Fibroblast of lung (primary cell): ENCODE data around the gene MACF1. TPM values are rescaled to one million over a fixed set of nuclear protein-coding genes. Genes with fewer than 3 reads are reported as not detected.

Experiments used
- DNase-seq, 2 donors: peaks; one replicate each; pipeline versions ENCODE4 v3.0.0 to v3.0.0-alpha.2; 2010; ENCODE audit warnings: low read depth in 2 of 2
- H2AFZ ChIP-seq: 2 replicates; pipeline ENCODE4 v1.5.1; 2012; ENCODE audit warnings: low read length, control low read depth, inconsistent platforms
- H3K27ac ChIP-seq: 2 replicates; pipeline ENCODE4 v1.5.1; 2011; ENCODE audit warnings: low read length, control low read depth; ENCODE audit not compliant: insufficient read depth
- H3K27me3 ChIP-seq: 2 replicates; pipeline ENCODE4 v1.5.1; 2011; ENCODE audit warnings: mild to moderate bottlenecking, low read length; ENCODE audit not compliant: control insufficient read depth, insufficient read depth
- H3K36me3 ChIP-seq: 2 replicates; pipeline ENCODE4 v1.5.1; 2011; ENCODE audit warnings: low read length; ENCODE audit not compliant: control insufficient read depth, insufficient read depth
- H3K4me1 ChIP-seq: 2 replicates; pipeline ENCODE4 v1.5.1; 2011; ENCODE audit warnings: low read length; ENCODE audit not compliant: control insufficient read depth, insufficient read depth; ENCODE audit errors: extremely low read depth
- H3K4me2 ChIP-seq: 2 replicates; pipeline ENCODE4 v1.5.1; 2011; ENCODE audit warnings: low read length, control low read depth; ENCODE audit not compliant: insufficient read depth; ENCODE audit errors: extremely low read depth
- H3K4me3 ChIP-seq, 4 experiments: fragments of 200-600 bp in 1 of 4; sonication (generic) in 1 of 4; replicated peaks in 1 of 4; 2 replicates each; pipeline ENCODE4 v1.5.1; 2011 to 2016; ENCODE audit warnings: low read length in 4 of 4, low read depth in 3 of 4, mild to moderate bottlenecking in 3 of 4, control low read depth in 2 of 4, inconsistent platforms in 1 of 4, mixed read lengths in 1 of 4; ENCODE audit not compliant: insufficient read depth in 1 of 4; ENCODE audit errors: control extremely low read depth in 1 of 4
- H3K79me2 ChIP-seq: 2 replicates; pipeline ENCODE4 v1.5.1; 2012; ENCODE audit warnings: mild to moderate bottlenecking, low read length, inconsistent platforms; ENCODE audit not compliant: control insufficient read depth, insufficient read depth
- H3K9ac ChIP-seq: 2 replicates; pipeline ENCODE4 v1.5.1; 2011; ENCODE audit warnings: mild to moderate bottlenecking, low read length, control low read depth; ENCODE audit not compliant: insufficient read depth
- H3K9me3 ChIP-seq: 2 replicates; pipeline ENCODE4 v1.5.1; 2012; ENCODE audit warnings: low read depth, low read length; ENCODE audit not compliant: control insufficient read depth, insufficient read depth
- H4K20me1 ChIP-seq: 2 replicates; pipeline ENCODE4 v1.5.1; 2011; ENCODE audit warnings: low read length; ENCODE audit not compliant: control insufficient read depth, insufficient read depth; ENCODE audit errors: extremely low read depth
- CTCF ChIP-seq, 2 donors: IDR thresholded peaks in 1 of 2; conservative IDR thresholded peaks in 1 of 2; 1 replicate in 1 of 2; 2 replicates in 1 of 2; pipeline ENCODE4 v1.5.1; 2011 to 2012; ENCODE audit warnings: low read length in 2 of 2, control low read depth in 1 of 2, inconsistent platforms in 1 of 2, low read depth in 1 of 2, mild to moderate bottlenecking in 1 of 2
- EZH2 ChIP-seq: IDR thresholded peaks from 2 replicates; pipeline ENCODE4 v1.5.1; 2012; ENCODE audit warnings: low read length, control low read depth, mild to moderate bottlenecking; ENCODE audit errors: missing control alignments
- polyA plus RNA-seq, 2 donors: library from polyadenylated mRNA; depleted of rRNA in 1 of 2; stranded (reverse) in 1 of 2; unstranded in 1 of 2; fragments of >200 nt; gene quantifications; 2 replicates each; pipeline ENCODE4 v1.2.1, GENCODE V29; 2011 to 2012; ENCODE audit warnings: missing spikeins in 1 of 2
- total RNA-seq: library from RNA; depleted of rRNA; stranded (reverse); fragments of >200 nt; gene quantifications from 2 replicates; pipeline ENCODE4 v1.2.1, GENCODE V29; 2014

MACF1 gene
- total and polyA plus RNA-seq, 2 donors (not counting 1 experiment from before 2014, with no cell fraction given): 178 to 414 TPM

GRCh38 chr1:39269791-39270342 lies 65.4 kb downstream of the MACF1 start:
- peak in 1 of 2 donors; percentile 82 for DNase-seq
- H3K79me2 ChIP-seq: peaks cover 63% of the 10 kb centered on the region
- H3K4me2 ChIP-seq: peak overlapping the region; percentile 99
- H3K4me1 ChIP-seq: peaks cover 18% of the 10 kb centered on the region
- no peaks in the 10 kb centered on the region for H4K20me1 ChIP-seq
- no peak overlapping the region for H3K9ac ChIP-seq
- H3K4me3 ChIP-seq: peak overlapping the region in 2 of 4 experiments; percentile 49 to 63
- TF ChIP-seq EZH2 (no peak), CTCF (conservative IDR thresholded peaks at IDR 0.05 in 1 of 2, IDR thresholded peaks at IDR 0.05 in 1 of 2; ENCODE audit: low read depth in 1 of 2, low read length in 2 of 2) (no peak)
- no peaks in the 10 kb centered on the region for H3K27me3 ChIP-seq
- H3K27ac ChIP-seq: no peak overlapping the region
- H2AFZ ChIP-seq: no peak overlapping the region
- peaks cover 2% of the 10 kb centered on the region for H3K36me3 ChIP-seq
- no peaks in the 10 kb centered on the region for H3K9me3 ChIP-seq

GRCh38 chr1:39270368-39270767 lies 65.9 kb downstream of the MACF1 start:
- Histone ChIP-seq H3K27ac (no peak overlapping the region), H3K79me2 (peaks cover 60% of the 10 kb centered on the region), H3K4me1 (peaks cover 18% of the 10 kb centered on the region), H3K9me3 (no peaks in the 10 kb centered on the region), H3K36me3 (peaks cover 2% of the 10 kb centered on the region), H3K4me2 (peak overlapping the region; percentile 18), H3K9ac (no peak overlapping the region), H4K20me1 (no peaks in the 10 kb centered on the region), H3K4me3 (peak overlapping the region in 2 of 4 experiments; percentile 49 to 63), H2AFZ (no peak overlapping the region), H3K27me3 (no peaks in the 10 kb centered on the region)
- TF ChIP-seq EZH2 (no peak), CTCF (conservative IDR thresholded peaks at IDR 0.05 in 1 of 2, IDR thresholded peaks at IDR 0.05 in 1 of 2; ENCODE audit: low read depth in 1 of 2, low read length in 2 of 2) (no peak)
- no peak for DNase-seq

- peak overlapping the region in 2 of 4 experiments; percentile 3 to 11 for H3K4me3 ChIP-seq
- H2AFZ ChIP-seq: no peak overlapping the region
- no peak overlapping the region for H3K27ac ChIP-seq
- H3K27me3 ChIP-seq: no peaks in the 10 kb centered on the region
- H3K4me1 ChIP-seq: peaks cover 18% of the 10 kb centered on the region
- no peaks in the 10 kb centered on the region for H3K9me3 ChIP-seq
- peaks cover 61% of the 10 kb centered on the region for H3K79me2 ChIP-seq
- H3K9ac ChIP-seq: no peak overlapping the region
- DNase-seq: peak; percentile 6 to 74
- no peaks in the 10 kb centered on the region for H4K20me1 ChIP-seq
- H3K4me2 ChIP-seq: peak overlapping the region; percentile 6
- peaks cover 2% of the 10 kb centered on the region for H3K36me3 ChIP-seq
- TF ChIP-seq EZH2: no peak
- TF ChIP-seq CTCF (conservative IDR thresholded peaks at IDR 0.05 in 1 of 2, IDR thresholded peaks at IDR 0.05 in 1 of 2; ENCODE audit: low read depth in 1 of 2, low read length in 2 of 2): no peak
These were observed 67.7 kb downstream of the MACF1 start for GRCh38 chr1:39272027-39272797.
